Fibroblast of lung (primary cell): ENCODE data around the gene UBE2K. TPM values are rescaled to one million over a fixed set of nuclear protein-coding genes. Genes with fewer than 3 reads are reported as not detected.
"Not testable (repeated sequence)": the region's sequence is repeated elsewhere in the genome, so short reads cannot be mapped to it uniquely, and the experiment has no call there.

ENCODE experiments used
- DNase-seq, 2 donors: peaks; one replicate each; pipeline versions ENCODE4 v3.0.0 to v3.0.0-alpha.2; 2010; ENCODE audit warnings: low read depth in 2 of 2
- H2AFZ ChIP-seq: 2 replicates; pipeline ENCODE4 v1.5.1; 2012; ENCODE audit warnings: low read length, control low read depth, inconsistent platforms
- H3K27ac ChIP-seq: 2 replicates; pipeline ENCODE4 v1.5.1; 2011; ENCODE audit warnings: low read length, control low read depth; ENCODE audit not compliant: insufficient read depth
- H3K27me3 ChIP-seq: 2 replicates; pipeline ENCODE4 v1.5.1; 2011; ENCODE audit warnings: mild to moderate bottlenecking, low read length; ENCODE audit not compliant: control insufficient read depth, insufficient read depth
- H3K36me3 ChIP-seq: 2 replicates; pipeline ENCODE4 v1.5.1; 2011; ENCODE audit warnings: low read length; ENCODE audit not compliant: control insufficient read depth, insufficient read depth
- H3K4me1 ChIP-seq: 2 replicates; pipeline ENCODE4 v1.5.1; 2011; ENCODE audit warnings: low read length; ENCODE audit not compliant: control insufficient read depth, insufficient read depth; ENCODE audit errors: extremely low read depth
- H3K4me2 ChIP-seq: 2 replicates; pipeline ENCODE4 v1.5.1; 2011; ENCODE audit warnings: low read length, control low read depth; ENCODE audit not compliant: insufficient read depth; ENCODE audit errors: extremely low read depth
- H3K4me3 ChIP-seq, 4 experiments: fragments of 200-600 bp in 1 of 4; sonication (generic) in 1 of 4; replicated peaks in 1 of 4; 2 replicates each; pipeline ENCODE4 v1.5.1; 2011 to 2016; ENCODE audit warnings: low read length in 4 of 4, low read depth in 3 of 4, mild to moderate bottlenecking in 3 of 4, control low read depth in 2 of 4, inconsistent platforms in 1 of 4, mixed read lengths in 1 of 4; ENCODE audit not compliant: insufficient read depth in 1 of 4; ENCODE audit errors: control extremely low read depth in 1 of 4
- H3K79me2 ChIP-seq: 2 replicates; pipeline ENCODE4 v1.5.1; 2012; ENCODE audit warnings: mild to moderate bottlenecking, low read length, inconsistent platforms; ENCODE audit not compliant: control insufficient read depth, insufficient read depth
- H3K9ac ChIP-seq: 2 replicates; pipeline ENCODE4 v1.5.1; 2011; ENCODE audit warnings: mild to moderate bottlenecking, low read length, control low read depth; ENCODE audit not compliant: insufficient read depth
- H3K9me3 ChIP-seq: 2 replicates; pipeline ENCODE4 v1.5.1; 2012; ENCODE audit warnings: low read depth, low read length; ENCODE audit not compliant: control insufficient read depth, insufficient read depth
- H4K20me1 ChIP-seq: 2 replicates; pipeline ENCODE4 v1.5.1; 2011; ENCODE audit warnings: low read length; ENCODE audit not compliant: control insufficient read depth, insufficient read depth; ENCODE audit errors: extremely low read depth
- CTCF ChIP-seq, 2 donors: IDR thresholded peaks in 1 of 2; conservative IDR thresholded peaks in 1 of 2; 1 replicate in 1 of 2; 2 replicates in 1 of 2; pipeline ENCODE4 v1.5.1; 2011 to 2012; ENCODE audit warnings: low read length in 2 of 2, control low read depth in 1 of 2, inconsistent platforms in 1 of 2, low read depth in 1 of 2, mild to moderate bottlenecking in 1 of 2
- EZH2 ChIP-seq: IDR thresholded peaks from 2 replicates; pipeline ENCODE4 v1.5.1; 2012; ENCODE audit warnings: low read length, control low read depth, mild to moderate bottlenecking; ENCODE audit errors: missing control alignments
- polyA plus RNA-seq, 2 donors: library from polyadenylated mRNA; depleted of rRNA in 1 of 2; stranded (reverse) in 1 of 2; unstranded in 1 of 2; fragments of >200 nt; gene quantifications; 2 replicates each; pipeline ENCODE4 v1.2.1, GENCODE V29; 2011 to 2012; ENCODE audit warnings: missing spikeins in 1 of 2
- total RNA-seq: library from RNA; depleted of rRNA; stranded (reverse); fragments of >200 nt; gene quantifications from 2 replicates; pipeline ENCODE4 v1.2.1, GENCODE V29; 2014

The UBE2K gene
- total and polyA plus RNA-seq, 2 donors (not counting 1 experiment from before 2014, with no cell fraction given), result 15.0 to 122 TPM

- no peak for DNase-seq
- Histone ChIP-seq H3K4me1 (no peaks in the 10 kb centered on the region), H3K27me3 (no peaks in the 10 kb centered on the region), H3K79me2 (peaks cover 74% of the 10 kb centered on the region), H3K9ac (no peak overlapping the region), H3K4me2 (peak overlapping the region; percentile 88), H3K36me3 (no peaks in the 10 kb centered on the region), H3K9me3 (no peaks in the 10 kb centered on the region), H3K4me3 (peak overlapping the region in 3 of 4 experiments; percentile 89 to 96 (median 92)), H4K20me1 (peaks cover 4% of the 10 kb centered on the region), H3K27ac (no peak overlapping the region), H2AFZ (no peak overlapping the region)
- no peak for TF ChIP-seq CTCF (conservative IDR thresholded peaks at IDR 0.05 in 1 of 2, IDR thresholded peaks at IDR 0.05 in 1 of 2; ENCODE audit: low read depth in 1 of 2, low read length in 2 of 2)
- TF ChIP-seq EZH2, result no peak
Measured at GRCh38 chr4:39700554-39700953, 2.6 kb downstream of the UBE2K start.

DNA sequence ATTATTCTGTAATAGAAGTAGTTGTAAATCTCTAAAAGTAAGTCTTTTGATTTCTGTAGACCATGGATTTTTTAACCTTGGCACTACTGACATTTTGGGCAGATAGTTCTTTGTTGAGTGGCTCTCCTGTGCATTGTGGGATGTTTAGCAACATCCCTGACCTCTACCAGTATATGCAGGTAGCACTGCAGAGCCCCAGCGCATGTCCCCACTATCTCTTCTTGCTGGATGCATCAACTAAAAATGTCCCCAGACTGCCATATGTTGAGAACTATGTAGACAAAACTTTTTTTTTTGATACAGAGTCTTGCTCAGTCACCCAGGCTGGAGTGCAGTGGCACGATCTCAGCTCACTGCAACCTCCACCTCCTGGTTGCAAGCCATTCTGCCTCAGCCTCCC, 4.8 kb downstream of the UBE2K start:
- H3K27me3 ChIP-seq, result no peaks in the 10 kb centered on the region
- TF ChIP-seq EZH2 (no peak), CTCF (conservative IDR thresholded peaks at IDR 0.05 in 1 of 2, IDR thresholded peaks at IDR 0.05 in 1 of 2; ENCODE audit: low read depth in 1 of 2, low read length in 2 of 2) (no peak)
- no peak overlapping the region for H2AFZ ChIP-seq
- H3K27ac ChIP-seq, result no peak overlapping the region
- no peak overlapping the region for H3K9ac ChIP-seq
- H3K4me2 ChIP-seq, result no peak overlapping the region
- no peaks in the 10 kb centered on the region for H3K9me3 ChIP-seq
- peaks cover 4% of the 10 kb centered on the region for H4K20me1 ChIP-seq
- no peaks in the 10 kb centered on the region for H3K36me3 ChIP-seq
- H3K79me2 ChIP-seq, result peaks cover 94% of the 10 kb centered on the region
- peaks cover 2% of the 10 kb centered on the region for H3K4me1 ChIP-seq
- DNase-seq, result no peak
- no peak overlapping the region for H3K4me3 ChIP-seq

- H3K27me3 ChIP-seq, H3K9ac ChIP-seq, H3K27ac ChIP-seq, H3K9me3 ChIP-seq, H3K36me3 ChIP-seq, H3K4me1 ChIP-seq, H2AFZ ChIP-seq, H4K20me1 ChIP-seq, H3K4me2 ChIP-seq, H3K4me3 ChIP-seq, DNase-seq: not testable (repeated sequence)
- peaks cover 96% of the 10 kb centered on the region for H3K79me2 ChIP-seq
Measured at GRCh38 chr4:39704789-39705188, 6.9 kb downstream of the UBE2K start.
